Prostate gland (tissue), 2 donors: ENCODE data around the gene KPNA3.

ENCODE experiments used
- POLR2AphosphoS5 ChIP-seq: sonication (generic); formaldehyde crosslinking; IDR thresholded peaks from one replicate; pipeline ENCODE4 v1.6.1; 2017; ENCODE audit warnings: antibody characterized with exemption
- TF ChIP-seq, protein P1 (sequence below), 4 experiments: fragments of 200-600 bp in 2 of 4; fragments of 450-650 bp in 2 of 4; sonication (generic) in 2 of 4; IDR thresholded peaks; 1 replicate in 3 of 4; 2 replicates in 1 of 4; pipeline ENCODE4 v1.5.1; 2016 to 2019; ENCODE audit warnings: antibody characterized with exemption in 4 of 4, mild to moderate bottlenecking in 2 of 4, moderate library complexity in 2 of 4

DNA sequence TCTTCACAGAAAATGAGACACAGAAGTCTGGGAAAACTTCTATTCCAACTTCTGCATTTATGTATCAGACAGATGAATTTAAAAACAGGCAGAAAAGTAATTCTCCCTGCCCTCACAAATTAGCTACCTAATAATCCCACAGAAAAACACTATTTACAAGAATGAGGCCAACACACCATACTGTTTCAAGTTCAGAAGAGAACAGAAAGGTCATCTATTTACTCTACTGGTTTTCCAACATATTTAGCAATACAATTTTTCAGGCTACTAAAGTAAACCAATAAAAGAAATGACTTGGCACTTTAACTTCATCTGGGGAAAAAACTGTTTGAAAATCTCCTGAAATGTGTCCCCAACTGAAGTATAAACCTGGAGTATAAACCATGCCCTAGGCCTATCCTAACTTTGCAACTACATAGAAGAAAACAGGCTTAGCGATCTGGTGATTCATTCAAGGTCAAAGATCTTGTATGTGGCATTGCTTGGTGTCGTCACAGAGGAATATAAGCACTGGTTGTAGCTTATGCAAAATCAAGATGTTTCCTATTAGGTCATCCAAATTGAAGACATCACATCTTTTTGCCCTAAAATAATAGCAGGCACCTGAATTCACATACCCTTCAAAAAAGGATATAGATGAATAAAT is 81.1 kb downstream of the KPNA3 start:
- TF ChIP-seq, protein P1, sequence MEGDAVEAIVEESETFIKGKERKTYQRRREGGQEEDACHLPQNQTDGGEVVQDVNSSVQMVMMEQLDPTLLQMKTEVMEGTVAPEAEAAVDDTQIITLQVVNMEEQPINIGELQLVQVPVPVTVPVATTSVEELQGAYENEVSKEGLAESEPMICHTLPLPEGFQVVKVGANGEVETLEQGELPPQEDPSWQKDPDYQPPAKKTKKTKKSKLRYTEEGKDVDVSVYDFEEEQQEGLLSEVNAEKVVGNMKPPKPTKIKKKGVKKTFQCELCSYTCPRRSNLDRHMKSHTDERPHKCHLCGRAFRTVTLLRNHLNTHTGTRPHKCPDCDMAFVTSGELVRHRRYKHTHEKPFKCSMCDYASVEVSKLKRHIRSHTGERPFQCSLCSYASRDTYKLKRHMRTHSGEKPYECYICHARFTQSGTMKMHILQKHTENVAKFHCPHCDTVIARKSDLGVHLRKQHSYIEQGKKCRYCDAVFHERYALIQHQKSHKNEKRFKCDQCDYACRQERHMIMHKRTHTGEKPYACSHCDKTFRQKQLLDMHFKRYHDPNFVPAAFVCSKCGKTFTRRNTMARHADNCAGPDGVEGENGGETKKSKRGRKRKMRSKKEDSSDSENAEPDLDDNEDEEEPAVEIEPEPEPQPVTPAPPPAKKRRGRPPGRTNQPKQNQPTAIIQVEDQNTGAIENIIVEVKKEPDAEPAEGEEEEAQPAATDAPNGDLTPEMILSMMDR (IDR thresholded peaks at IDR 0.05) = no peak
- TF ChIP-seq POLR2AphosphoS5 = no peak
